Loucy (cell line): ENCODE results near the gene PITRM1.
A peak's percentile ranks its signal among the peaks of the same experiment; 100 is the strongest.
"Not testable (repeated sequence)": the region's sequence is repeated elsewhere in the genome, so short reads cannot be mapped to it uniquely, and the experiment has no call there.

Experiments
- H2AFZ ChIP-seq: fragments of 200-600 bp; sonication (generic); 2 replicates; pipeline ENCODE4 v1.6.0; 2016; ENCODE audit warnings: antibody characterized with exemption, mild to moderate bottlenecking, low read length, moderate library complexity
- H3F3A ChIP-seq: fragments of 200-600 bp; 2 replicates; pipeline ENCODE4 v1.6.0; 2016; ENCODE audit warnings: antibody characterized with exemption, low read depth, mild to moderate bottlenecking
- H3K27me3 ChIP-seq: fragments of 200-600 bp; sonication (generic); 2 replicates; pipeline ENCODE4 v1.6.1; 2014; ENCODE audit warnings: low read length, mild to moderate bottlenecking; ENCODE audit not compliant: insufficient read depth, poor library complexity, severe bottlenecking
- H3K36me3 ChIP-seq: fragments of 200-600 bp; sonication (generic); 2 replicates; pipeline ENCODE4 v1.6.1; 2016; ENCODE audit warnings: low read length; ENCODE audit not compliant: insufficient read depth
- H3K4me1 ChIP-seq: fragments of 200-600 bp; sonication (generic); 2 replicates; pipeline ENCODE4 v1.5.1; 2014; ENCODE audit warnings: low read length, mild to moderate bottlenecking; ENCODE audit not compliant: insufficient read depth, poor library complexity, severe bottlenecking
- H3K4me2 ChIP-seq: fragments of 200-600 bp; sonication (generic); 2 replicates; pipeline ENCODE4 v1.6.0; 2014; ENCODE audit warnings: antibody characterized with exemption, low read length, low read depth, mild to moderate bottlenecking; ENCODE audit not compliant: poor library complexity, severe bottlenecking
- H3K4me3 ChIP-seq: fragments of 200-600 bp; sonication (generic); 2 replicates; pipeline ENCODE4 v1.5.1; 2014; ENCODE audit warnings: low read length, mild to moderate bottlenecking, mixed read lengths; ENCODE audit not compliant: poor library complexity, severe bottlenecking
- H3K79me2 ChIP-seq: fragments of 200-600 bp; sonication (generic); 2 replicates; pipeline ENCODE4 v1.6.1; 2014; ENCODE audit warnings: low read length; ENCODE audit not compliant: insufficient read depth
- H3K9ac ChIP-seq: fragments of 200-600 bp; sonication (generic); 2 replicates; pipeline ENCODE4 v1.6.0; 2014; ENCODE audit warnings: mild to moderate bottlenecking, low read depth, low read length, moderate library complexity; ENCODE audit not compliant: poor library complexity, severe bottlenecking
- H3K9me2 ChIP-seq: fragments of 200-600 bp; sonication (generic); replicated peaks from 2 replicates; pipeline ENCODE4 v1.6.1; 2016; ENCODE audit warnings: low read depth, low read length, mixed read lengths
- H3K9me3 ChIP-seq: fragments of 200-600 bp; sonication (generic); 2 replicates; pipeline ENCODE4 v1.6.1; 2014; ENCODE audit warnings: mild to moderate bottlenecking, antibody characterized with exemption, low read length, low read depth; ENCODE audit not compliant: insufficient read depth
- H4K20me1 ChIP-seq: fragments of 200-600 bp; sonication (generic); 2 replicates; pipeline ENCODE4 v1.6.0; 2014; ENCODE audit warnings: antibody characterized with exemption, low read length, mild to moderate bottlenecking; ENCODE audit not compliant: insufficient read depth, poor library complexity, severe bottlenecking
- CTCF ChIP-seq: fragments of 200-600 bp; sonication (generic); conservative IDR thresholded peaks from 2 replicates; pipeline ENCODE4 v1.5.1; 2014; ENCODE audit warnings: mild to moderate bottlenecking, antibody characterized with exemption, low read length
- EZH2phosphoT487 ChIP-seq: fragments of 200-600 bp; IDR thresholded peaks from 2 replicates; pipeline ENCODE4 v1.6.1; 2018; ENCODE audit warnings: antibody characterized with exemption, mild to moderate bottlenecking, moderate library complexity, borderline replicate concordance

PITRM1 gene

GRCh38 chr10:3172446-3173170 lies at the start of gene PITRM1:
Gene PITRM1 (minus strand): TSS chr10:3172782. CDS start chr10:3172772, 10 bp downstream.
- Histone ChIP-seq H3K36me3 (peaks cover 5% of the 10 kb centered on the region; the same call in 1 of the 2 replicates), H3F3A (no peaks in the 10 kb centered on the region), H3K4me1 (peaks cover 11% of the 10 kb centered on the region), H3K79me2 (peaks cover 24% of the 10 kb centered on the region), H3K4me3 (peak within 1 kb of the TSS; percentile 81), H2AFZ (peak within 1 kb of the TSS; percentile 65), H3K9me3 (no peaks in the 10 kb centered on the region), H3K4me2 (peak within 1 kb of the TSS; percentile 85), H3K27me3 (no peaks in the 10 kb centered on the region), H4K20me1 (peaks cover 7% of the 10 kb centered on the region), H3K9me2 (no peaks in the 10 kb centered on the region), H3K9ac (peak within 1 kb of the TSS; percentile 73)
- no peak for TF ChIP-seq CTCF
- TF ChIP-seq EZH2phosphoT487: no peak

- Histone ChIP-seq H2AFZ (no peak overlapping the region), H3K9me3 (no peaks in the 10 kb centered on the region), H3K27me3 (no peaks in the 10 kb centered on the region), H3K9ac (no peak overlapping the region), H4K20me1 (no peaks in the 10 kb centered on the region), H3K4me1 (peaks cover 2% of the 10 kb centered on the region), H3K4me2 (no peak overlapping the region), H3F3A (no peaks in the 10 kb centered on the region), H3K9me2 (no peaks in the 10 kb centered on the region), H3K79me2 (no peaks in the 10 kb centered on the region), H3K36me3 (no peaks in the 10 kb centered on the region), H3K4me3 (no peak overlapping the region)
- peak; percentile 33 for TF ChIP-seq CTCF
- no peak for TF ChIP-seq EZH2phosphoT487
These were observed 49.5 kb upstream of the PITRM1 start for GRCh38 chr10:3222068-3222467.

- H3F3A ChIP-seq, H3K9ac ChIP-seq, H3K9me2 ChIP-seq, H3K9me3 ChIP-seq, H2AFZ ChIP-seq, H3K4me2 ChIP-seq, H3K79me2 ChIP-seq, H4K20me1 ChIP-seq, H3K36me3 ChIP-seq, H3K27me3 ChIP-seq, H3K4me3 ChIP-seq, H3K4me1 ChIP-seq: not testable (repeated sequence)
These were observed 49.0 kb upstream of the PITRM1 start for GRCh38 chr10:3221601-3222000.

- Histone ChIP-seq H3K27me3 (no peaks in the 10 kb centered on the region), H3K79me2 (no peaks in the 10 kb centered on the region), H4K20me1 (no peaks in the 10 kb centered on the region), H3K36me3 (no peaks in the 10 kb centered on the region), H3K9ac (no peak overlapping the region), H3K4me3 (no peak overlapping the region), H3F3A (no peaks in the 10 kb centered on the region), H3K4me1 (no peaks in the 10 kb centered on the region), H2AFZ (no peak overlapping the region), H3K4me2 (no peak overlapping the region), H3K9me3 (no peaks in the 10 kb centered on the region), H3K9me2 (no peaks in the 10 kb centered on the region)
- TF ChIP-seq EZH2phosphoT487 (no peak), CTCF (no peak)
These were observed 48.3 kb upstream of the PITRM1 start for GRCh38 chr10:3220853-3221252.

GRCh38 chr10:3219021-3219628 lies 46.5 kb upstream of the PITRM1 start:
- not testable (repeated sequence) for H3K27me3 ChIP-seq, H3K9ac ChIP-seq, H3K9me2 ChIP-seq, H3K4me2 ChIP-seq, H3K36me3 ChIP-seq, H2AFZ ChIP-seq, H4K20me1 ChIP-seq, H3K9me3 ChIP-seq, H3K4me1 ChIP-seq, H3K4me3 ChIP-seq, H3F3A ChIP-seq, H3K79me2 ChIP-seq
